ENCODE results near the gene ELOVL1.

- no peak for TF ChIP-seq CTCF (IDR thresholded peaks at IDR 0.05)
- no peak for TF ChIP-seq EP300 (IDR thresholded peaks at IDR 0.05)
- TF ChIP-seq POLR2A (IDR thresholded peaks at IDR 0.05): no peak
Measured at GRCh38 chr1:43334453-43335205, 33.2 kb downstream of the ELOVL1 start.

Data from tibial nerve (tissue), 4 donors.